ENCODE measurements around the gene HOXD10.

Gene HOXD10

GRCh38 chr2:176091329-176092258, 25.0 kb upstream of the HOXD10 start:
- no peak for DNase-seq (ENCODE audit: low read depth, low spot score)
- no peak overlapping the region for H3K27ac ChIP-seq (ENCODE audit: low read length)
- no peaks in the 10 kb centered on the region for H3K36me3 ChIP-seq (ENCODE audit: control insufficient read depth, insufficient read depth, low read length)
- H3K27me3 ChIP-seq (ENCODE audit: control insufficient read depth, insufficient read depth, low read length), result peaks cover 80% of the 10 kb centered on the region
- no CpG with 5 or more reads among the region's 31 CpGs for WGBS (ENCODE audit: insufficient coverage, insufficient read length)
- H3K4me3 ChIP-seq (ENCODE audit: low read length), result no peak overlapping the region
- no peaks in the 10 kb centered on the region for H3K9me3 ChIP-seq (ENCODE audit: control insufficient read depth, insufficient read depth, low read length)
- H3K4me1 ChIP-seq (ENCODE audit: control insufficient read depth, insufficient read depth, low read length), result peaks cover 4% of the 10 kb centered on the region; the same call in 1 of the 2 replicates

GRCh38 chr2:176092270-176093144, 24.1 kb upstream of the HOXD10 start, which contains the start of gene HOXD13:
TSS of gene HOXD13 (plus strand) at chr2:176092721. CDS start at chr2:176092891, 170 bp downstream.
- H3K36me3 ChIP-seq (ENCODE audit: control insufficient read depth, insufficient read depth, low read length), result no peaks in the 10 kb centered on the region
- DNase-seq (ENCODE audit: low read depth, low spot score), result no peak
- peaks cover 71% of the 10 kb centered on the region for H3K27me3 ChIP-seq (ENCODE audit: control insufficient read depth, insufficient read depth, low read length)
- H3K4me1 ChIP-seq (ENCODE audit: control insufficient read depth, insufficient read depth, low read length), result peaks cover 4% of the 10 kb centered on the region; the same call in 1 of the 2 replicates
- no CpG with 5 or more reads among the region's 95 CpGs for WGBS (ENCODE audit: insufficient coverage, insufficient read length)
- peak within 1 kb of the TSS; percentile 5; the same call in 1 of the 2 replicates for H3K4me3 ChIP-seq (ENCODE audit: low read length)
- no peaks in the 10 kb centered on the region for H3K9me3 ChIP-seq (ENCODE audit: control insufficient read depth, insufficient read depth, low read length)
- no peak within 1 kb of the TSS for H3K27ac ChIP-seq (ENCODE audit: low read length)

GRCh38 chr2:176093145-176093897, 23.3 kb upstream of the HOXD10 start:
- H3K4me1 ChIP-seq (ENCODE audit: control insufficient read depth, insufficient read depth, low read length), result peaks cover 3% of the 10 kb centered on the region; the same call in 1 of the 2 replicates
- no peaks in the 10 kb centered on the region for H3K9me3 ChIP-seq (ENCODE audit: control insufficient read depth, insufficient read depth, low read length)
- H3K4me3 ChIP-seq (ENCODE audit: low read length), result peak overlapping the region; percentile 5; the same call in 1 of the 2 replicates
- no peak overlapping the region for H3K27ac ChIP-seq (ENCODE audit: low read length)
- whole genome bisulfite sequencing (ENCODE audit: insufficient coverage, insufficient read length), result no CpG with 5 or more reads among the region's 53 CpGs
- H3K27me3 ChIP-seq (ENCODE audit: control insufficient read depth, insufficient read depth, low read length), result peaks cover 70% of the 10 kb centered on the region
- H3K36me3 ChIP-seq (ENCODE audit: control insufficient read depth, insufficient read depth, low read length), result no peaks in the 10 kb centered on the region
- no peak for DNase-seq (ENCODE audit: low read depth, low spot score)

DNA sequence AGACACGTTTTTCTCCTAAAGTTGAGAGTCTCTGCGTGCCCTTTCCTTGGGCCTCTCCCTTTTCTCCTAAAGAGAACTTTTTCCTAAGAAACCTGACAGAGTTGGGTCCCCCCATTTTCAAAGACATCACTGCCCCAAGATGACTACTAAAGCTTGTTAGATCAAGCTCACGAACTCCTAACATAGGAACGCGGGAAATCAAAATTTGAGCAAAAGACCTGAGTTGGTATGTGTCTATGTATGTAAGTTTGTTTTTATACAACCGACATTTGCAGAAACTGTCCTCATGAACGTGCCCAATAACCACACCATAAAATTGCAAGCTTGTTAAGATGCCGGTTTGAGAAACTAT, 22.7 kb upstream of the HOXD10 start:
- WGBS (ENCODE audit: insufficient coverage, insufficient read length), result no CpG with 5 or more reads among the region's 8 CpGs
- no peak overlapping the region for H3K4me3 ChIP-seq (ENCODE audit: low read length)
- H3K9me3 ChIP-seq (ENCODE audit: control insufficient read depth, insufficient read depth, low read length), result no peaks in the 10 kb centered on the region
- peaks cover 70% of the 10 kb centered on the region for H3K27me3 ChIP-seq (ENCODE audit: control insufficient read depth, insufficient read depth, low read length)
- DNase-seq (ENCODE audit: low read depth, low spot score), result no peak
- peaks cover 5% of the 10 kb centered on the region; the same call in 1 of the 2 replicates for H3K4me1 ChIP-seq (ENCODE audit: control insufficient read depth, insufficient read depth, low read length)
- no peaks in the 10 kb centered on the region for H3K36me3 ChIP-seq (ENCODE audit: control insufficient read depth, insufficient read depth, low read length)
- no peak overlapping the region for H3K27ac ChIP-seq (ENCODE audit: low read length)

GRCh38 chr2:176094349-176094748, 22.2 kb upstream of the HOXD10 start:
- Histone ChIP-seq H3K27ac (ENCODE audit: low read length) (no peak overlapping the region), H3K36me3 (ENCODE audit: control insufficient read depth, insufficient read depth, low read length) (no peaks in the 10 kb centered on the region), H3K27me3 (ENCODE audit: control insufficient read depth, insufficient read depth, low read length) (peaks cover 70% of the 10 kb centered on the region), H3K9me3 (ENCODE audit: control insufficient read depth, insufficient read depth, low read length) (no peaks in the 10 kb centered on the region), H3K4me3 (ENCODE audit: low read length) (no peak overlapping the region), H3K4me1 (ENCODE audit: control insufficient read depth, insufficient read depth, low read length) (peaks cover 5% of the 10 kb centered on the region; the same call in 1 of the 2 replicates)
- DNase-seq (ENCODE audit: low read depth, low spot score), result no peak
- no CpG with 5 or more reads among the region's 12 CpGs for WGBS (ENCODE audit: insufficient coverage, insufficient read length)

DNA sequence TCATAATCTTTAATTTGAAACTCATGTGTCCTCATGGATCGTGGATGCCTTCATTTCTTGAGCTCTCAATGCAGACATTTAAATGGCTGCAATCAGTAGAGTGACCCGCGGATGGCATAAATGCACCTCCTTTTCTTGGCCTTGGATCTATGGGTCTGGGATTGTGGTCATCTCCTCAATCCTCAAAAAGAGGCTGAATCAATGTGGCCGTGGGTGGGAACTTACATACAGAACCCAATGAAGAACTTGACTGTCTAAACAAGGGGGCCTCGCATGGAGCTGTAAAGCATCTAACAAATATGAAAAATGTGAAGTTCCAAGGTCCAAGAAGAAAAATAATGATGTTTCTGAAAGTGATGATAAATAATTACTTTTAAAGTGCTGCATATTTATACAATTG, 21.2 kb upstream of the HOXD10 start:
- Histone ChIP-seq H3K9me3 (ENCODE audit: control insufficient read depth, insufficient read depth, low read length) (no peaks in the 10 kb centered on the region), H3K36me3 (ENCODE audit: control insufficient read depth, insufficient read depth, low read length) (no peaks in the 10 kb centered on the region), H3K4me1 (ENCODE audit: control insufficient read depth, insufficient read depth, low read length) (peaks cover 6% of the 10 kb centered on the region; the same call in 1 of the 2 replicates), H3K27me3 (ENCODE audit: control insufficient read depth, insufficient read depth, low read length) (peaks cover 70% of the 10 kb centered on the region), H3K27ac (ENCODE audit: low read length) (no peak overlapping the region), H3K4me3 (ENCODE audit: low read length) (no peak overlapping the region)
- WGBS (ENCODE audit: insufficient coverage, insufficient read length), result no CpG with 5 or more reads among the region's 5 CpGs
- DNase-seq (ENCODE audit: low read depth, low spot score), result no peak

DNA sequence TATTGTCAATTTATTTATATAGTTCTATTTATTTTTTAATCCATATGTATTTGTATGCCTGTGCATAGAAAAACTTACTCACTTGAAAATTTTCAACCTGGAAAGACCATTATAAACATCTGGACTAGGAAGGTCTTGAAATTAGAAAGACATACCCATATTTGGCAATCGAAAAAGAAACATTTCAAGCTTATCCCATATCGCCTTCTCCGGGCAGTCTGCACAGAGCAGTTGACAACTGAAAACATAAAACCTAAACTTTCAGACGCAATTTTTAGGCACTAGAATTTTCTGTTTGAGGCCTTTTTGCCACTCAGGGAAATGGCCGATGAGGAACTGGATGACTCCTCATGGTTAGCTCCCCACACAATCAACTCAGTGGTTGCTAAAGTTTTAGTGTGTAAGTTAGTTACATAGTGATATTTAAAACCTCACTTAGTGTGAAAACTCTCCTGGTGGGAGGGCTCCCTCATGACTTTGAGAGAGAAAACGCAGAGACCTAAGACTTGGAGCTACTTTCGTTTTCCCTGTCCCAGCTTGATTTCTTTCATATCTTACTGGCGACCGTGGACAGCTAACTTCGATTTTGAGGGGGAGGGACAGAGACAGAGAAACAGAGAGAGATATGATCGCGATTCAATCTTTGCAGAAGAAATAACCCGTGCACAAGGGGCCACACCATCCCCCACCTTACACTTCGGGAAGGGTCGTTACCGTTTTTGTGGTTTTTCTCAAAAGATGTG, 20.2 kb upstream of the HOXD10 start:
- peaks cover 6% of the 10 kb centered on the region; the same call in 1 of the 2 replicates for H3K4me1 ChIP-seq (ENCODE audit: control insufficient read depth, insufficient read depth, low read length)
- DNase-seq (ENCODE audit: low read depth, low spot score), result no peak
- no peak overlapping the region for H3K27ac ChIP-seq (ENCODE audit: low read length)
- H3K9me3 ChIP-seq (ENCODE audit: control insufficient read depth, insufficient read depth, low read length), result no peaks in the 10 kb centered on the region
- H3K4me3 ChIP-seq (ENCODE audit: low read length), result no peak overlapping the region; the same call in 1 of the 2 replicates
- no CpG with 5 or more reads among the region's 16 CpGs for WGBS (ENCODE audit: insufficient coverage, insufficient read length)
- peaks cover 71% of the 10 kb centered on the region for H3K27me3 ChIP-seq (ENCODE audit: control insufficient read depth, insufficient read depth, low read length)
- H3K36me3 ChIP-seq (ENCODE audit: control insufficient read depth, insufficient read depth, low read length), result no peaks in the 10 kb centered on the region

DNA sequence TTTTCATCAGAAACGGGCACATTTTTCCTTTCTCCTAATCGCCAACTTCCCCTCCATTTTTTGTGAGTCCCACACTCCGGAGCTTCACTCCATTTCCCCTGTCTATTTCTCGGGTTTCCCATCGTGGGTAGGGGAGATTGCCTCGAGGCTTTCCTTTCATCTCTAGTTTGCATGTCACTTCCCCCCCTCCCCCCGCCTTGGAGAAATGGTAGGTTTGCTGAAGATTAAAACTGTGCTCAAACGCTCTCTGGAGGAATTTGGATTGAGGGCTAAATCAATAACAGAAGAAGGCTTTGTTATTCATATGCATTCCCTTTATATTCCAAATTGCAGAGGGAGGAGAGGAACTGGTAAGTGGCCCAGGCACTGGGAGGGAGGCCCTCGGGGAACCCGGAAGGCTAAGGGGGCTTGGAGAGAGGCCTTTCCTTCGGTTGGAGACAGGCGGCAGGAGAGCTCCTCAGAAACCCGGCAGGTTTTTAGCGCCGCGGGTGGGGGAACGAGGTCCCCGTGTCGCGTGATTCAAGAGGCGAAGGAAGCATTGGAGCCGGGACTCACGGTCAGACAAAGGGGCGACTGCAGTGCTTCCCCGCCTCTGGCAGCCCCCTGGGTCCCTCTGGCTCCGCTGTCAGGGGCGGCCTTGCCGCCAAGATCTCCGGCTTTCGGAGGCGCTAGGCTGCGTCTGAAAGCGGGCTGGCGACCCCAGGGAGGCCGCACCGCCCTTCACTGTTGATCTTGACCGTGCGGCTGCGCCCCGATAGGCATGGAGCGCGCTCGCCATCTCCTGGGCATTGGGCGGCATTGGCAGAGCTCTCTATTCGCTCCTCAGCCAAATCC, 19.4 kb upstream of the HOXD10 start:
- peak; percentile 87 for DNase-seq (ENCODE audit: low read depth, low spot score)
- Histone ChIP-seq H3K27me3 (ENCODE audit: control insufficient read depth, insufficient read depth, low read length) (peaks cover 71% of the 10 kb centered on the region), H3K9me3 (ENCODE audit: control insufficient read depth, insufficient read depth, low read length) (no peaks in the 10 kb centered on the region), H3K27ac (ENCODE audit: low read length) (no peak overlapping the region), H3K36me3 (ENCODE audit: control insufficient read depth, insufficient read depth, low read length) (no peaks in the 10 kb centered on the region), H3K4me3 (ENCODE audit: low read length) (no peak overlapping the region; the same call in 1 of the 2 replicates), H3K4me1 (ENCODE audit: control insufficient read depth, insufficient read depth, low read length) (peaks cover 6% of the 10 kb centered on the region; the same call in 1 of the 2 replicates)
- WGBS (ENCODE audit: insufficient coverage, insufficient read length), result no CpG with 5 or more reads among the region's 45 CpGs

Measured in iPS DF 6.9 (cell line).